Mesodermal cell (in vitro differentiated cells): Measurements from ENCODE around the gene SYNE1.

Experiments used
- H3K27ac ChIP-seq: 2 replicates; pipeline ENCODE4 v1.7.0; 2013; ENCODE audit warnings: mild to moderate bottlenecking, low read depth, low read length, moderate library complexity; ENCODE audit not compliant: severe bottlenecking
- H3K36me3 ChIP-seq: 2 replicates; pipeline ENCODE4 v1.7.1; 2013; ENCODE audit warnings: mild to moderate bottlenecking, low read length, moderate library complexity; ENCODE audit not compliant: control insufficient read depth, insufficient read depth
- H3K4me1 ChIP-seq: one replicate; pipeline ENCODE4 v1.7.1; 2013; ENCODE audit warnings: mild to moderate bottlenecking, low read length; ENCODE audit not compliant: insufficient read depth, control insufficient read depth, poor library complexity, severe bottlenecking
- H3K4me3 ChIP-seq: 2 replicates; pipeline ENCODE4 v1.7.0; 2013; ENCODE audit warnings: low read length, control low read depth, mild to moderate bottlenecking; ENCODE audit not compliant: insufficient read depth, poor library complexity, severe bottlenecking; ENCODE audit errors: extremely low read depth
- H3K9me3 ChIP-seq: 2 replicates; pipeline ENCODE4 v1.7.1; 2013; ENCODE audit warnings: mild to moderate bottlenecking, low read length, moderate library complexity; ENCODE audit not compliant: control insufficient read depth
- WGBS, 2 experiments: methylation state at CpG; one replicate each; pipeline ENCODE4 v1.1.5; 2013; ENCODE audit warnings: missing lambda C conversion rate in 2 of 2; ENCODE audit not compliant: insufficient coverage in 2 of 2; 5-methylcytosine and 5-hydroxymethylcytosine counted together

SYNE1 gene

GRCh38 chr6:152292555-152292954, 344.6 kb downstream of the SYNE1 start:
- H3K9me3 ChIP-seq = no peaks in the 10 kb centered on the region
- H3K36me3 ChIP-seq = peaks cover 29% of the 10 kb centered on the region
- no peak overlapping the region for H3K27ac ChIP-seq
- no peak overlapping the region for H3K4me3 ChIP-seq
- no CpG with 5 or more reads among the region's 3 CpGs for WGBS, 2 experiments
- no peaks in the 10 kb centered on the region for H3K4me1 ChIP-seq

DNA sequence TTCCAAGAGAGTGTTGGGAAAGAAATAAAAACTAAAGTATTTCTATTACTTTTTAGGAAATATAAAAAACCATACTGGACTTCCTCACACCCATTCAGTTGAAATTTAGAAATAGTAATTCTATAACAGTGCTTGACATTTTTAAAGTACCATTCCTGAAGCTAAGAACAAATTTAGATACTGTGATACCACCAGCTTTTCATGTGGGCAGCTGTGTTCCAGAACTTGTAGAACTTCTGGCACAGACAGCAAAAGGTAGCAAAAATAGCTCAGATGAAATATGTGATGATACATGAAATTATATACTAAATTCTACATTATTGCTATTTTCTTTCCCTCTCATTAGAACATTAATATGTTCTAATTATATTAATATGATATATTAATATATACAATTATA, 346.5 kb downstream of the SYNE1 start:
- no peaks in the 10 kb centered on the region for H3K4me1 ChIP-seq
- H3K4me3 ChIP-seq = no peak overlapping the region
- no peak overlapping the region for H3K27ac ChIP-seq
- H3K9me3 ChIP-seq = no peaks in the 10 kb centered on the region
- H3K36me3 ChIP-seq = peaks cover 29% of the 10 kb centered on the region

- WGBS, 2 experiments = 92 to 99% methylated on average over 7 to 8 of the region's 9 CpGs
- Histone ChIP-seq H3K4me3 (no peak overlapping the region), H3K27ac (no peak overlapping the region), H3K36me3 (peaks cover 24% of the 10 kb centered on the region), H3K4me1 (peaks cover 3% of the 10 kb centered on the region), H3K9me3 (no peaks in the 10 kb centered on the region)
Observed at GRCh38 chr6:152277826-152278329, 359.3 kb downstream of the SYNE1 start.

DNA sequence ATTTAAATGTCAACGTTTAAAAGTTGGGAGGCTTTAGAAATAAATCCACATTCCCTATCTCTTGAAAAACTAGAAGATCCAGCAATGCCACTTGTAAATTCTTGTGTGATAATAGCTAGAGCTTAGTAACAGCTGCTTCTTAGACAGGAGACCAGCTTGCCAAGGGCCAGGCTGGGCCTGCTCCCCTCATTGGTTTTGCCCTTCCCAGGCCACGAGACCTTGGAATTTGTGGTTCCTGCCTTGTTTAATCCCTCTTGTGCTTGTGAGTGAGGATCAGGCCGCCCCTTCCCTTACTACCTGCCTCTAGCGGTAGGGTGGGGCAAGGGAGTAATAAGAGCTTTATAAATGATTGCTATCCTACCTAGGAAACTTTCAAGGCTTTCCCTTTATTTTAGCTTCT, 363.5 kb downstream of the SYNE1 start:
- Histone ChIP-seq H3K9me3 (no peaks in the 10 kb centered on the region), H3K4me3 (no peak overlapping the region), H3K4me1 (peaks cover 35% of the 10 kb centered on the region), H3K27ac (no peak overlapping the region), H3K36me3 (peaks cover 14% of the 10 kb centered on the region)
- WGBS, 2 experiments = no CpG with 5 or more reads among the region's 4 CpGs

DNA sequence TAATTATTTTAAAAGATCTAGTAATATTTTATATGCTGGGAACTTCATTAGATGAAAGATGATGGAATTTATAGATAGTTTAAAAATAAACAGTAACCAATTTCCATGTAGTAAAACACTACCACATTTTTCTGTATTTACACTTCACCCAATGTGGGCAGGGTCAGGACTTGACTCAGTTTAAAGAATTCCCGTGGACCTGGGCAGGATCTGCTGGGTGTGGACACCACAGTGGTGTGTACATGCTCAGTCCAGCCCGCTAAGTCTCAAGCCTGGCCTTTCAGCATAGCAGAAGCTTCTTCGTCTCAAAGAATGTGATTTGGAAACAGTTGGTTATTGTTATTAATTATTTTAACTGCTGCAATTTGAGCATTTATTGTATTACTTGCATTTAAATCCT, 364.2 kb downstream of the SYNE1 start:
- WGBS, 2 experiments = 75 to 90% methylated on average over 1 to 2 of the region's 3 CpGs
- Histone ChIP-seq H3K27ac (no peak overlapping the region), H3K4me1 (peaks cover 37% of the 10 kb centered on the region), H3K4me3 (no peak overlapping the region), H3K36me3 (peaks cover 12% of the 10 kb centered on the region), H3K9me3 (no peaks in the 10 kb centered on the region)

DNA sequence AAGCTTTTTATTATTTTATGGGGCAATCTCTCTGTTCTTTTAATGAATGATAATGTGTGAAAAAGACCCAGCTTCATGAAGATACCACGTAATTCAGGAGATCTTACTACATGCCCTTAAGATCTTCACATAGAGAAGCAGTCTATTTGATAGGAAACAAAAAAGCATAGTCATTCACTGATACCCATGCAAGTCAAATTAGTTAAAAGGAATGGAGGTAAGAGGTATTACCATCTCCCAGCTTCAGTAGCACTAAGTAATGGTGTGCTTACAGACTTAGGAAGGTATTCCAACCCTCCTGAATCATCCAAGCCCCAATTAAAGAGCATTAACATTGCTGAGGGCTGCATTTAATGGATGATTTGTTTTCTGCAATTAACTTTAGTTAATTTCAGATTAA, 364.7 kb downstream of the SYNE1 start:
- H3K9me3 ChIP-seq = no peaks in the 10 kb centered on the region
- peaks cover 37% of the 10 kb centered on the region for H3K4me1 ChIP-seq
- WGBS, 2 experiments = no CpG with 5 or more reads among the region's 1 CpG
- no peak overlapping the region for H3K4me3 ChIP-seq
- peaks cover 8% of the 10 kb centered on the region for H3K36me3 ChIP-seq
- H3K27ac ChIP-seq = no peak overlapping the region

GRCh38 chr6:152271776-152272464, 365.2 kb downstream of the SYNE1 start:
- Histone ChIP-seq H3K4me3 (no peak overlapping the region), H3K4me1 (peaks cover 37% of the 10 kb centered on the region)

DNA sequence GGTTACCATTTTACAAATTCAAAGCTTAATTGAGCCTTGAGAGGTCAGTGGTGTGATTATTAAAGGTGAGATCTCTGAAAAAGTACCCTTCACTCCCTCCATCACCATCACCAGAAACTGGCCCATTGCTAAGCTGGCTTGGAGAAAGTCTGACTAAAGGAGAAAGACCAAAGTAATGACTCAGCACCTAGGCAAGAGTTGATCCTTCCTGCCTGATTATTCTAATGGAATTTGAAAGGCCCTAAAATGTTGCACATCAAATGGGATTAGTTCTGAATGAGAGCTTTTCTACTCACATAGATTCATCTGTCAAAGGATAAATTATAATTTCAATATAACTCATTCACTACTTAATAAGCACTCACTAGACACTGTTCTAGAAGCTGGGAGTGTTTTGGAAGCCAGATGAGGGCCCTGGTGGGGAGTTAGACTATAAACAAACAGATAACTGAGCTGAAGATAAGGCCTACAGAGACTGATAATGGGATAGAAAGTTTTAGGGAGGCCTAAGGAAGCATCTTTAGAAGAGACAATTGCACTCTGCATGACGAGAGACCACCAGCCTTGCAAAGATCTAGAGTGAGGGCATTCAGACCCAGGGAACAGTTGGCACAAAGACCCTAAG, 366.7 kb downstream of the SYNE1 start:
- peaks cover 8% of the 10 kb centered on the region for H3K36me3 ChIP-seq
- H3K9me3 ChIP-seq = no peaks in the 10 kb centered on the region
- H3K4me1 ChIP-seq = peaks cover 37% of the 10 kb centered on the region
- WGBS, 2 experiments = 77 to 92% methylated on average over 1 of the region's 1 CpG
- no peak overlapping the region for H3K4me3 ChIP-seq
- H3K27ac ChIP-seq = peak overlapping the region; percentile 51

More at GRCh38 chr6:152271776-152272464, 365.2 kb downstream of the SYNE1 start:
- Histone ChIP-seq H3K36me3 (peaks cover 8% of the 10 kb centered on the region), H3K9me3 (no peaks in the 10 kb centered on the region), H3K27ac (no peak overlapping the region)
- WGBS, 2 experiments = 93 to 100% methylated on average over 1 to 3 of the region's 6 CpGs

DNA sequence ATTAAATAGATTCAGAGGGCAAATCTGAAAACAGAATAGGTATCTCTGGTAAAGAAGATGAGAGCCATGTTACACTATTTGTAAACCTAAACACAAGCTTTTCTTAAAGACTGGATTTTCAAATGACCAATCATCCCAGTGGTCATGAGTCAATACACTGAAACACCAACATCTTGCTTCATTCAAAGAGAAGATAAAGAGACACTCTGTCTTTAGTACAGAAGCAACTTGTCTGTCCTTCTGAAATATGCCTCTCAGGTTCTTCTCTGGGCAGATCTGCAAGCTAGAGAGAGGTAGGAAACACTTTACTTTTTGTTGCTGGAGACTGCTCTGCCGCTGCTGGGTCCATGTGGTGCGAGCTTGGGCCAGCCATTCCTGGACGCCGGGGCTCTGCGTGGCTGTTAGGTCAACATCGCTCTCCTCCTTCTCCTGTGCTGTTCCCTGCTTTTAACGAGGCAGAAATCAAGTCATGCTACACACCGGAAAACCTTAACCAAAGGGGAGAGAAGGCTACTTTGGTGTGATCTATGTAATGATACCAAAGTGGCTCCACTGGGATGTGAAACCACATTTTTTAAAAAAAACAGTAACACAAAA, 368.2 kb downstream of the SYNE1 start:
- Histone ChIP-seq H3K4me3 (no peak overlapping the region), H3K36me3 (peaks cover 16% of the 10 kb centered on the region), H3K9me3 (no peaks in the 10 kb centered on the region), H3K27ac (no peak overlapping the region), H3K4me1 (peaks cover 37% of the 10 kb centered on the region)
- 100% methylated on average over 2 to 6 of the region's 8 CpGs for WGBS, 2 experiments

DNA sequence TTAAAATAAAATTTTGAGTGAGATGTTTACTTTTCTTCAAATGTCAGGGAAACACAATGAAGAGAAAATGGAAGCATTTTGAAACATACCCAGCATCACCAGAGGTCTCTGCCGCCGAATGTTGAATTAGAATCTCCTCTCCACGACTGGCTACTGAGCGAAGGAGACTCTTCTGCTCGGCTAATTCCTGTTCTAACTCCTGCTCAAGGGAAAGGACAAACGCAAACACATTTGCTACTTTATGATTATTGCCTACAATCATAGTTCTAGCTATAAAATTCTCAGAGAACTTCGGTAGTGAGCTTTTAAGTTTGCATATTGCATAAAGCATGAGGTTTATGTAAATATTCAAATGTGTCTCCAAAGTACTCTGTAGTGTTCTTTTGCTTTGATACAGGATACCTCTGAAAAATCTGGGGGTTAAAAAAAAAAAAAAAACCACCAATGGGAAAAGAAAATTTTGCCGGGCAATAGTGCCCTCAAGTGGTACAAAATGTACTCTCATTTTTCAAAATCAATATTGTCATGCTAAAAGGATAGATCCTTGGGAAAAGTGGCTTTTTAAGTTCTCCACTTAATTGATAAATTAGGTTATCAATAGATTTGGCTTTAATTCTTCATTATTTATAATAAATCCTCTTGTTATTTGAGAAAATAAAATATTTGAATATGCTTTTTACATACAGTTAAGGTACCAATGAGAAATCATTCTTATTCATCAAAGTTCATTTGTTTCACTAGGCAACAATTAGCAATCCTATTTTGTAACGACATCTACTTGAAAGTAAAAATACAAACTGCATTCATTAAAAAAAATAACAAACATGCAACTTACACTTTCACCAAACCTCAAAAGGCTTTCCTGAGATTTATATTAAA, 369.0 kb downstream of the SYNE1 start:
- Histone ChIP-seq H3K4me3 (no peak overlapping the region), H3K36me3 (peaks cover 23% of the 10 kb centered on the region), H3K27ac (peak overlapping the region; percentile 31), H3K9me3 (no peaks in the 10 kb centered on the region), H3K4me1 (peaks cover 37% of the 10 kb centered on the region)
- 71 to 75% methylated on average over 4 to 5 of the region's 9 CpGs for WGBS, 2 experiments
